22Rv1 (cell line): ENCODE data around the gene LRP5.

Experiments used
- H3K27ac ChIP-seq: fragments of 450-650 bp; 2 replicates; pipeline ENCODE4 v1.5.1; 2017
- ZFX ChIP-seq: fragments of 450-650 bp; IDR thresholded peaks from 2 replicates; pipeline ENCODE4 v1.6.1; 2017; ENCODE audit warnings: antibody characterized with exemption, borderline replicate concordance
- TF ChIP-seq, protein P1 (sequence below): fragments of 450-650 bp; IDR thresholded peaks from 2 replicates; pipeline ENCODE4 v1.5.1; 2017; ENCODE audit warnings: mild to moderate bottlenecking

Gene LRP5

GRCh38 chr11:68463714-68464113 is 151.3 kb downstream of the LRP5 start:
- no peak overlapping the region for H3K27ac ChIP-seq
- TF ChIP-seq, protein P1, sequence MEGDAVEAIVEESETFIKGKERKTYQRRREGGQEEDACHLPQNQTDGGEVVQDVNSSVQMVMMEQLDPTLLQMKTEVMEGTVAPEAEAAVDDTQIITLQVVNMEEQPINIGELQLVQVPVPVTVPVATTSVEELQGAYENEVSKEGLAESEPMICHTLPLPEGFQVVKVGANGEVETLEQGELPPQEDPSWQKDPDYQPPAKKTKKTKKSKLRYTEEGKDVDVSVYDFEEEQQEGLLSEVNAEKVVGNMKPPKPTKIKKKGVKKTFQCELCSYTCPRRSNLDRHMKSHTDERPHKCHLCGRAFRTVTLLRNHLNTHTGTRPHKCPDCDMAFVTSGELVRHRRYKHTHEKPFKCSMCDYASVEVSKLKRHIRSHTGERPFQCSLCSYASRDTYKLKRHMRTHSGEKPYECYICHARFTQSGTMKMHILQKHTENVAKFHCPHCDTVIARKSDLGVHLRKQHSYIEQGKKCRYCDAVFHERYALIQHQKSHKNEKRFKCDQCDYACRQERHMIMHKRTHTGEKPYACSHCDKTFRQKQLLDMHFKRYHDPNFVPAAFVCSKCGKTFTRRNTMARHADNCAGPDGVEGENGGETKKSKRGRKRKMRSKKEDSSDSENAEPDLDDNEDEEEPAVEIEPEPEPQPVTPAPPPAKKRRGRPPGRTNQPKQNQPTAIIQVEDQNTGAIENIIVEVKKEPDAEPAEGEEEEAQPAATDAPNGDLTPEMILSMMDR: no peak
- TF ChIP-seq ZFX: no peak

- TF ChIP-seq, protein P1: no peak
- no peak for TF ChIP-seq ZFX
- H3K27ac ChIP-seq: no peak overlapping the region
Measured at GRCh38 chr11:68467201-68467834, 154.9 kb downstream of the LRP5 start.

- TF ChIP-seq ZFX: no peak
- TF ChIP-seq, protein P1: no peak
- H3K27ac ChIP-seq: no peak overlapping the region
Measured at GRCh38 chr11:68468217-68468828, 155.9 kb downstream of the LRP5 start.

GRCh38 chr11:68469122-68469521 is 156.7 kb downstream of the LRP5 start:
- H3K27ac ChIP-seq: no peak overlapping the region
- no peak for TF ChIP-seq ZFX
- TF ChIP-seq, protein P1: no peak

GRCh38 chr11:68469642-68470041 is 157.3 kb downstream of the LRP5 start:
- TF ChIP-seq ZFX: no peak
- TF ChIP-seq, protein P1: no peak
- H3K27ac ChIP-seq: no peak overlapping the region

DNA sequence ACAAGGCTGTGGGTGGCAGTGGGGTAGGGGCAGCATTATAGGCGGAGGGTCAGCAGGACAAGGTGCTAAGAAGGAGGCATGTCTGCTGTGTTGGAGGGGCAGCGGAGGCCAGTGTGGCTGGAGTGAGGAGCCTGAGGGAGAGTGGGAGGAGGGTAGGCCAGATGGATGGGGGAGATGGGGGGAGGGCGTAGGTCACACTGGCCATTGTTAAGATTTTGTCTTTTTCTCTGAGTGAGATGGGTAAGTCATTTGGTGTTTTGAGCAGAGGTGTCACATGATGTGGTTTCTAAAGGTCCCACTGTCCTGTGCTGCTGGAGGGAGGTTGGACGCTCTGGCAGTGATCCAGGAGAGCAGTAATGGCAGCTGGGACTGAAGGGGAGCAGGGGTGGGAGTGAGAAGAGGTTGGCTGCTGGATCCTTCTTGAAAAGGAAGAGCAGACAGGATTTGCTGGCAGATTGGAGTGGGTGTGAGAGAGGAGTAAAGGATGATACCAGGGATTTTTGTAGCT is 158.0 kb downstream of the LRP5 start:
- TF ChIP-seq ZFX: no peak
- TF ChIP-seq, protein P1: no peak
- H3K27ac ChIP-seq: no peak overlapping the region
